Mesenteric fat pad (tissue), 1 donor: ENCODE measurements around the gene GNLY. TPM values are rescaled to one million over a fixed set of nuclear protein-coding genes. Genes with fewer than 3 reads are reported as not detected.
"Not testable (repeated sequence)": the region's sequence is repeated elsewhere in the genome, so short reads cannot be mapped to it uniquely, and the experiment has no call there.

Experiments used
- DNase-seq: peaks from one replicate; pipeline ENCODE4 v3.0.0-alpha.2; 2020; ENCODE audit warnings: low spot score
- total RNA-seq: library from RNA; stranded (reverse); fragmentation: NEBNext Ultra II Directional; extraction: Animal tissue kit (Norgen Biotek cat#: 25700); gene quantifications from one replicate; pipeline ENCODE4 v1.2.1, GENCODE V29; 2021
- donor health status: DM: yes; HTN: yes; CAD: no.

Gene GNLY
- total RNA-seq, 1 donor from 2014 or later = 3.7 TPM

DNA sequence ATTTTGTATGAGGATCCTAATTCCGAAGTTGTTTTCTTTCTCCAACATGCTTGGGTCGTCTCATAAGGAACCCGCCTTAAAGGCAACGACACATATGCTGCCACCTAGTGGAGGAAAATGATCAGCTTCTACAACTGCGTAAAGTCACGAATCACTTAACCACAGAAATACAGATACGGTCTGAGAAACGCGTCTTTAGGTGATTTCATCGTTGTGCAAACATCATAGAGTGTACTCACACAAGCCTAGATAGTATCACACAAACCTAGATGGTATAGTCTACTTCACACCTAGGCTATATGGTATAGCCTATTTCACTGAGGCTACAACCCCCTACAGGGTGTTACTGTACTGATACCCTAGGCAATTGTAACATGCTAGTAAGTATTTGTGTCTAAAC is 13.1 kb downstream of the GNLY start:
- no peak for DNase-seq

DNA sequence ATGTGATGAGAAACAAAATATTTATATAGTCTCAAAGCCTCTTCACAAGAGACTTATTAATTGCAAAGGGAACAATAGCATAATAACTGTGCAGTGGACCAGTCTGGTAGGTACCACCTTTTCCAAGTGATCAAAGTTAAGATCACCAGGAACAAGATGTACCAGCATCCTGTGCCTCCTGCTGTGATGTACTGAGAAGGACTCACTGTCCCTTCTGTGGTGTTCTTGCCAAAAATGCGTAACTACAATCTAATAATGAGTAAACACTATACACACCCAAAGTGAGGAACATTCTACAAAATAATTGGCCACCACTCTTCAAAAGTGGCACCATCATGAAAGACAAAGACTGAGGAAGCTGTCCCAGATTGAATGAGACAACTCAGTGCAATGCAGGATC is 14.5 kb downstream of the GNLY start:
- no peak for DNase-seq

DNA sequence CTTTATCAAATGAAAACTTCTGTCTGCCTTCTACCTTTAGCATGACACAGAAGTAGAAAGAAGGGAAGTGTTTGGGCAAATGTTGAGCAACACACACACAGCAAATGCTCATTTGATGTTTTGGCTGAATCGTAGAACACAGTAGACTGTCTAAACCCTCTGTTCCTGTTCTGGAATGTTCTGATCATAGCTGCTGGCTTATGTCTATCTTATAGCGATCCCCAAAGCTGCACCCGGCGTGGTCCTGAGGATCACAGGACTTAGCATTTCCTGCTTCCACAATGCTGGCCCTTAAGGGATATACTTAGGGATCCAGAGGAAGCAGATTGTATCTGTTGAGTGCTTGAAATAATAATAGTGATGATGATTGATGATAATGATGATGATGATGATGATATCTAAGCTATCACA is 15.2 kb downstream of the GNLY start:
- DNase-seq = no peak

DNA sequence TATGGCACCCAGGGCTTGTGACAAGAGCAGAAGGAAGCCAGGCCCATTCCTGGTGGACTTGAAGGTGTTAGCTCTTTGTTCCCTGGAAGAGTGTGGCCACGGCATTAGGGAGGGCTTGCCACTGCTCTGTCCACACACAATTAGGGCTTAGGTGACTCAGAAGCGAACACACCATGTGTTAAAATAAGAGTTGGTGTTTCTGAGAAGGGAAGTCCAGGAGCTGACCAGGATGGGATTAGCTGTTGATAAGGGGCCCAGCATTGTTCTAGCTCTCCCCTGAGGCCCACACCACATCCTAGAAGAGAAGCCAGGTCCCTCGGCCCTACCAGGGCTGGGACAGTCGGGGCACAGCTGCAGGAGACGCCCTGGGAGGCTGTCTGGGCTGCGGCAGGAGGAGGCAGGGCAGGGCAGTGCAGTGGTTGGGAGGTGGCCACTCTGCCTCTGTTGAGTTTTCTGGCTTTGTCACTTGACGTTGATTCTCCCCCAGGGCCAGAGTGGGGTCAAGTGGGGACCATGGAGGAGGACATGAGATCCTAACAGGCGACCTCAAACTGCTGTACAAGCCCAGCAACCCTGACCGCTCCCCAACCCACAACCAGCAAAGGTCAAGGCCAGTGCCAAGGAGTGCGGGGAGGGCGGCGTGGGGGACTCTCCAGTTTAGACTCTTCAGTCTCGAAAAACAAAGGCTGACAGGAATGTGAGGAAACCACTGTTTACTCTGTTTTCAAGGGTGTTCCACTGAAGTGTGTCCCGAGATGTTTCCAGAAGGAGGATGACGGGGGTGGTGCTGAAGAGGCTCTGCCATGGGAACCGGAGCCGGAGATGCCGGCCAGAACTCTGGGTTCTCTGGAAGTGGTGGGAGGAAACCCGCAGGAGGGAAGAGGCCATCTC is 16.8 kb downstream of the GNLY start:
- DNase-seq = no peak

DNA sequence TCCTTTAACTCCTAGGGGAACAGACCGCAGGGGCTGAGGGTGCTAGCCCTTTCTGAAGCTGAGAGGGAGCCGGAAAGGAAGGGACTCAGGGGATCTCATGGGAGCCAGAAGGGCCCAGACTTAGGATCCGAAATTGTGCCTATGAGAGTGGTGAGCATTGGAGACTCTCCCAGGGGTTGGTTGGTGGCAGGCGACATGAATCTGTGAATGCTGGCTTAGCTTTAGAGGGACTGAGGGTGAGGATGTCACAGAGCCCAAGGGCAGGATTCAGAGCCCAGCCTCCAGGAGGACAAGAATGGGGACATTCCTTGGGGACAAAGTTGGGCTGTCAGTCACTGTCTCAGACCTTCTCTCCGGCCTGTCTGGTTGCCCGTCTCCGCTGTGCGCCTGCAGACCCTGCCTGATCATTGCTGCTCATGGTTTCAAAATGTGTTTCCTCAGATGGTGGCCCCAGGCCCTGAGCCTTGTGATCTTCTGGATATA is 17.5 kb downstream of the GNLY start:
- DNase-seq = no peak

DNA sequence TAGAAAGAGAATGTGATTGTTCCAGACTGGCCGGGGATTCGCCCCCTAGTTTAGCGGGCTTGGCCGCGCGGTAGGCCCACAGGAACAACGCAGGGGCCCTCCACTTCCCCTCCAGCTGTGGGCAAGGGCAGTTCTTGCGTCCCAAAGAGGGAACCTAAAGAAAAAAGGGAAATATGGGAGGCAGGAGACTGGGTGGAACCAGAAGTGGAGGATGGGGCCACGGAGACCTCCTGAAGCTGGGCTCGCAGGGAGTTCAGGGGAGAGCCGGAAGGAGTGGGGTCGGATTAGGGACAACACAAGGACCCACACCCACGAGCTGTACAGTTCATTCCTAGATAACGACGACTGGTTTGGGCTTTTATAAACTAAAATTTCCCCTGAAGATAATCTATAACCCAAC is 18.2 kb downstream of the GNLY start:
- DNase-seq = no peak

DNA sequence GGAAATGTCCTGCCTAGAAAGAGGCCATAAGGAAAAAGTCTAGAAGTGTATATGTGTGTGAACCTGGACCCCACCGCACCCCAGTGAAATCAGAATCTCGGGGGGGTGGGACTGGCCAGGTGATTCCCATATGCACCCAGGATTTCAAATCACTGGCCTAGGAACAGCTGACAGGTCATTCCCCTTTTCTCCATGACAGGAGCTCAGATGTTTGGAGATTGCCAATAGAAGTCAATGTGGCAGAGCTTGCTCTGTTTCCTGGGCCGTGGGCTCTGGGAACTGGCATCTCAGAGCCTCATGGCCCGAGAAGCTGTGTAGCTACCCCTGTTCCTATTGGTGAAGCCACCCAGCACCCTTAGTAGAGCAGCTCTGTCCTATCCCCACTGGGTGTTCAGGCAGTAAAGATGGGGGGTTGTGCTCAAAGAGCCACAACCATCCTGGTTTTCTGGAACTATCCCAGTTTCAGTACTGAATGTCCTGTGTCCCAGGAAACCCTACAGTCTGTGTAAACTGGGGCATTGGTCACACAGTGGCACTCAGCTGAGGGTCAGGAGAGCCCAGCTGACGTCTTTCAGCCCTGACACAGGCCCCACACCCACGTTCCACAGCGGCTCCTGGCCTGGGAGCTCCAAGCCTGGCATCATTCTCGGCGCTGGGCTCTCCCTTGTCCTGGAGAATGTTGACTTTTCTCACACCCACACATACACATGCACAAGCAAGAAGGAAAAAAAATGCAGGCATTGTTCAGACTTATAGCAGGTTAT is 18.9 kb downstream of the GNLY start:
- DNase-seq = no peak

DNA sequence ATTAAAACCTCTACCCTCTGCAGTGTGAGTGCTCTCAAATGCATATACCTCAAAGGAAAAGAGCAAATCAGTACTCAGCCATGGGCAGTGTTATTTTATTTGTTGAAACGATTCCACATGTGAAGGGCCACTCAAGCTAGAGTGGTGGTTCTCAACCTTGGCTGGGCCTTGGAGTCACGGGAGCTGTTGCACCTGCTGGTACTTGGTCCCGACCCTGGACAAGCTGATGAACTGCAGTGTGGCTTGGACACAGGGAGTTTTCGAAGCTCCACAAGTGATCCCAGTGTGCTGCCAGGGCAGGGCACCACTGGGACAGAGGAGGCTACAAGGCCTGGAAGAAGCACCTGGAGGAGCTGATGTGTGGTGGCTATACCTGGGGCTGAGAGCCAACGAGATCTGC is 19.7 kb downstream of the GNLY start:
- no peak for DNase-seq

DNA sequence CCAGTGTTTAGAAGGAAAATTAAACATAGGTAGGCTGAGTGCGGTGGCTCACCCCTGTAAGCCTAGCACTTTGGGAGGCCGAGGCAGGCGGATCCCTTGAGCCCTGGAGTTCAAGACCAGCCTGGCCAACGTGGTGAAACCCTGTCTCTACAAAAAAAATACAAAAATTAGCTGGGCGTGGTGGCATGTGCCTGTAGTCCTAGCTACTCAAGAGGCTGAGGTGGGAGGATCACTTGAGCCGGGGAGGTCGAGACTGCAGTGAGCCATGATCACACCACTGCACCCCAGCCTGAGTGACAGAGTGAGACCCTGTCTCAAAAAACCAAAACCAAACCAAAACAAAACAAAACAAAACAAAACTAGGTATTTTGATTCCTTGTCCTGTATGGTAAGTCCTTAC is 20.3 kb downstream of the GNLY start:
- not testable (repeated sequence) for DNase-seq

DNA sequence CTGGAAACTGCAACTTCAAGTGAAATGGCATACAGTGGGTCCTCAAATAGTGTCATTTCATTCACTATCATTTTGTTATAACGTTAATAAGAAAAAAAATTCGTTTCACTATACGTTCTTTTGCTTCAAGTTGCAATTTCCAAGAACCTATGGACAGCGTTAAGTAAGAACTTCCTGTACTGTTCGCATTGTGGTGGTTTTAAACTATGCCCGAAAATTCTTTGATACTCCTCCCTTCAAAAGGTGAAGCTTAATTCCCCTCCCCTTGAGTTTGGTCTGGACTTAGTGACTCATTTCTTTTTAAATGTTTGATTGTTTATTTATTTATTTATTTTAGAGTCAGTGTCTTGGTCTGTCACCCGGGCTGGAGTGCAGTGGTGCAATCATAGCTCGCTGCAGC is 20.7 kb downstream of the GNLY start:
- DNase-seq = no peak

DNA sequence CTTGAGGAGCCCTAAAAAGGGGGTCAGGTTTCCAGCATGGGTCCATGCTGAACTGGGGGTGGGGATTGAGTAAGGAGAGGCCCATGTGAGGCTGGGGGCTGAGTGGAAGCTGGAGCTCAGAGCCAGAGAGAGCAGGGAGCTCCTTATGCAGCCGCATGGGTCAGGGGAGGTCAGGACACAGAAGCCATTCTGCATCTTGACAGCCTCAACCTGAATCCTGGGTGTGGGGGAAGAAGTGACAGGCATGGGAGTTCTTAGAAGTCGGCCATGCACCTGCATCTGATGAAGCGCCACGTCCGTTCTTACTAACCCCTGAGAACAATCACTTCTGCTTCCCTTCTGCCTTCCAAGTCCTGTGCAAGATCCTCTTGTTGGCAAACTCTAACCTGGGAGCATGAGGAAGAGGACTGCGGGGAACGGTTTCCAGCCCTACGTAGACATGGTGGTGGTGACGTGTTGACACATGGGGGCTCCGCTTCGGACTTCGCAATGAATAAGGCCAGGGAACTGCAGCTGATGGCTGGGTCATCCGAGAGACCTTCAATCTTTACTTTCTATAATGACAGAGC is 22.3 kb downstream of the GNLY start:
- no peak for DNase-seq

DNA sequence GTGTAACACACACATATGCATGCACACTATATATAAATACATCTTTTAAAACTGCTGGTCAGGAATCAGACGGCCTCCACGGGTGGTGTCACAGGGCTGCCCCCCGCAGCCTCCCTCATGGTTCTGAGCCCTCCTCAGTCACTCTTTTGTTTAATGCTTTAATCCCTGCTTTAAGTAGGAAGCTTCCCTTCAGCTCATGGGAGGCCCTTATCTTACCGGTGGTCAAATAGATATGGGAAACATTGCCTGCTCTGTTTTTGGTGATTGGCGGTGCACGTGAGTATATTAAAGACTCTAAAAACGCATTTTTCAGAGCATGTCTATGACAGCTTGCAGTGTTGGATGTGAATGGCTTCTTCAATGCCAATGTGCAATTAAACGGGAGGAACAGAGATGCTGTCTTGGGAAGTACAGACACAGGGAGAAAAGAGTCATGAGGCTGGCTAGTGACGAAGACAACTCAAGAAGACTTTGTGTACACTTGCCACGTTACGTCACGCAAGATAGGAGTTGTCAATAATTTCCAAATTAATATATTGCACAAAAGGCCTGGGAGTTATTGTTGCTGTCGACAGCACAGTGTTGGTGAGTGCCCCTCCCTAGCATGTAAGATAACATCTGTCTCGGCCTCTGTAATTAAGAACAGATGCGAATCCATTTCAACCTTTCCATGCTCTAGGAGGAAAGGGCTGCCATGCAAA is 23.3 kb downstream of the GNLY start:
- no peak for DNase-seq

DNA sequence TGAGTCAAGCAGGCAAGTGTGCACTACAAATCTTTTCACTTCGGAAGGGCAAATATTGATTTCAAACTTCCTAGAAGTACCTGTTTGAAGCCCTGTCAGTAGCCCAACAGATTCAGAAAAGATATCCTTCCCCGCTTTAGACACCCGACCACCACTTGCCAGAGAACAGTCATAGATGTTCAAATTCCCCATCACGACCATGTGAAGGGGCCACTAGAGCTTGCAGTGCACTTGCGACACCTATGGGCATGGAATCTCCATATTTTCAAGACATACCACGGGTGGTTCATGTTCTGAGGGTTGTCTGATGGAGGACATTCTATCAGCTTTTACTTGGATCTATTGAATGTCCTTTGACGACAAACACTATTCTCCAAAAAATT is 23.8 kb downstream of the GNLY start:
- no peak for DNase-seq

DNA sequence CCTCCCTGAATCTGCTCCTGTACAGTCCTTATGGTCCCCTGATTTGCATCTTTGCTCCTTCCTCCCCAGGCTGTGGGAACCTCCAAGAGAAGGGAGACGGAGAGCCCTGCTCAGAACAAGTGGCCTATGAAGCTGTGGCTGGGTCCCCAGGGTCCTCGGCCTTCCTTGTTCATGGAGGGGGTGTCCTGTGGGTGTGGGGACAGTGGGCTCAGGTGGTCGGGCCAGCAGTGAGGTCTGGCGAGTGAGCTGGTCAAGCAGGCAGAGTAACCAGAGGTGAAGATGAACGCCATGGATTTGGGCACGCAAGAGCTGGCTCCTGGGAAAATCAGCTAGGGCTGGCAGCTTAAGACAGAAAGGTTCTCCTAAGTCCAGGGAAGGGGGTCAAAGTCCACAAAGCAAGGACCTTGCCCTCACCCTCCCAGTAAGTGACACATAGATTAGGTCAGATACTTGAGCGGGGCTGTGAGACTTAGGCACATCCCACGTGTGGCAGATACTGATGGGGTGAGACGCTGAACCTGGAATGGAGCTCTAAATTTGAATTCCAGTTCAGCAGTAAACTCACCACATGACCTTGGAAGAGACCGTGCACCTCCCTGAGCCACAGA is 24.8 kb downstream of the GNLY start:
- DNase-seq = no peak

DNA sequence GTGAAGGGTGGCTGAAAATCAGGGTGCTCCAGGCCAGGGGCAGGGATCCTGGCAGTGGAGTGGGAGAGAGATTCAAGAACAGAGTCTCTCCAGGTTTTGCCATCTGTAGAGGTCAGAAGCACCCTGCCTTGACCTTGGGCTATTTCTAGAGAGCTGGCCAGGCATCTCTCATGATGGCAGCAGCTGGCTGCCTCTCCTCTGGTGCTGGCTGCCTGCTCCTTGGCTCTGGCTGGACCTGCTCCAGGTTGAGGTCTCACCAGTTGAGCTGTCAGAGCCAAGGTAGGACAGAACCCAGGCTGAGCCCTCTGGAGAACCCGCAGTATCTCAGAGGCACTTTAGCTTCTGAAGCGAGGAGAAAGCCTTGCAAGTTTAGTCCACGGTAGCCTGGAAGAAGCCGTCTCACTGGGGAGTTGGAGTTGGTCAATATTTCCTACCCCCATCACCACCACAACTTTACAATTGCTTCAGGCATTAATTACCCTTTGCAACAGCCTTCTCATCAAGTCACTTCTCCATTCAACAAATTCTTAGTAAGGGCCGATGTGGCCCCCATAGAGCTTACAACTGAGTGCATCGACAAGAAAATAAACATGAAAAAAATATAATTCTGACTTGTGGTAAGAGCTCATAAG is 25.6 kb downstream of the GNLY start:
- DNase-seq = peak; percentile 53

DNA sequence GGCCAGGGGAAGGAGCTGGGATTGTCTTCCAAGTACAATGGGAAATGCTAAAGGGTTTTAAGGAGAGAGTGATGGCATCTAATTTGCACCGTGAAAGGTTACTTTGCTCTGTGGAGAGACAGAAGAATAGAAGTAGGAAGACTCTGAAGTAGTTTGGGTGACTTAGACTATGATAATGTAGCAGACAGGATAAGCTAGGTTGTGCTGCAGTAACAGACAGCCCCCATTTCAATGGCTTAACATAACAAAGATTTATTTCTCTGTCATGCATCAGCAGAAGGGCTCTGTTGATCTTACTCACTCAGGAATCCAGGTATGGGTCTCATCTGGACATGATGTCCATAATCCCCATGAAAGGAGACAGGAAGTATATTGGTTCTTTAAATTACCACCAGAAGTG is 26.4 kb downstream of the GNLY start:
- DNase-seq = no peak

DNA sequence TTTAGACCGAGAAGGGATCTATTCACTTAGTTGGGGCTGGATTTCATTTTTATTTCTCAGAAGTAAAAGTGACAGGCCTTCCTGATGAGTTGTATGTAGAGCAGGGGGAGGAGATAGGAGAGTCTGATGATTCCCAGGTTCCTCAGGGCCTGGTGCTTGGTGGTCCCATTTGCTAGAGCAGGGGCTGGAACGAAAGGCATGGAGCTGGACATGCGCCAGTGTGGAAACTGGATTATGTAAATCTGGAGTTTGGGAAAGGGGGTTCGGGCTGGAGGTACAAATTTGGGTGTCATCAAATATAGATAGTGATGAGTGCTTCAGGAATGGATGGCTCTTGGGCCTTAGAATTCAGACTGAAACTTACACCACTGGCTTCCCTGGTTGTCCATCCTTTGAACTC is 27.5 kb downstream of the GNLY start:
- DNase-seq = no peak

DNA sequence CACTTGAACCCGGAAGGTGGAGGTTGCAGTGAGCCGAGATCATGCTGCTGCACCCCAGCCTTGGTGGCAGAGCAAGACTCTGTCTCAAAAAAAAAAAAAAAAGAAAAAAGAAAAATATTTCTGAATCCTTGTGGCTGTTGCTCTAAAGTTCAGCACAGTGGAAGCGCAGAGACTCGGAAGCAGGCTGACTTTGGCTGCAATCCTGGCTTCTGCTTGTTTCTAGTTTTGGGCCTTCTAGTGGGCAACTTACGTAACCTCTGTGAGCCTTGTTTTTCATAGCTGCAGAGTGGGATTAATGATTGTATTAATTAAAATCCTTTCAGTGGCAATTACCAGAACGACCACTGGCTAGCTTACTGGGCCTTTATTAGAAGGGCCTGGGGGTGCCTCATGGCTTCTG is 28.4 kb downstream of the GNLY start:
- peak; percentile 30 for DNase-seq

DNA sequence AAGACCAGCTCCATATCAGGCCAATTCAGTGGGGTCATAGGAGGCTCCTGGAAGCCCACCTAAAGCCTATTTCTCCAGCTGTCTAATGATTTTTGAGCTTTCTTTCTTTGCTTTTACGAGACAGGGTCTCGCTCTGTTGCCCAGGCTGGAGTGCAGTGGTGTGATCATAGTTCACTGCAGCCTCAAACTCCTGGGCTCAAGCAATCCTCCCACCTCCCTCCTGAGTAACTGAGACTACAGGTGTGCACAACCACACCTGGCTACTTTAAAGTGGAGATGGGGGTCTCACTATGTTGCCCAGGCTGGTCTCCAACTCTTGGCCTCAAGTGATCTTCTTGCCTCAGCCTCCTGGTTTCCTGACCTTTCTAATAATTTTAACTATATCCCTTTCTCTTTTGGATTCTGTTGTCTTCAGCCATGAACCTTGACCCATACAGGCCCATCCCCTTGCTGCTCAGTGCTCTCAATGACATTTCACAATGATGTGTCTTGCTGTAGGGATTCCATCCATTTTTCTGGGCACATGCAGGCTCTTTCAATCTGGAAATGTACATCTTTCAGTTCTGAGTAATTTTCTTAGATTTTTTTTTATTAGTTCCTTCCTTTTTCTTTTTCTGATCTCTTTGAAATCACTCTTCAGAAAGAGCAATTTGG is 29.7 kb downstream of the GNLY start:
- DNase-seq = peak; percentile 65

DNA sequence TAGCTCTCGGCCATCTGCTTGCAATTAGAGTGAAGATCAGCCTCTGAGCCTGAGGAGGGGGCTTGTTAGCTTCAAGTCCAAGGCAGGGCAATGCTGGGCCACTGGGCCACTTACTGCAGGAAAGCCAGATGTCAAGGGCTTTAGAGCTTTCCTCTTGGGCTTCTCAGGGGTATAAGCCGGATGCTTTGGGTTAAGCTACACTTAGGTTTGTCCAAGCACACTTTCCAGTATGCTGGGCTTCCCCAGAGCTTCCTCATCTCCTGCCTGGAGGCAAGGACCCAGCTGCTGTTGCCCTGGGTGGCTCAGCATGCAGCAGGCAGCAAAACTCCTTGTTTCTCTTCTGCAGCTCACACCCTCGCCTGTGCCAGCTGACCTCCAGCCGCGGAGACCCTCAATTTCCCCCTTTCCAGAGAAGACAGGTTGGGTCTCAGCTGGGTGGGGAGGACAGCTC is 30.6 kb downstream of the GNLY start:
- peak; percentile 83 for DNase-seq
